HCT116 (cell line): ENCODE measurements around the gene RXFP3.

ENCODE experiments used
- MAX ChIP-seq: IDR thresholded peaks from 2 replicates; pipeline ENCODE4 v1.6.1; 2012
- POLR2A ChIP-seq: IDR thresholded peaks from 2 replicates; pipeline ENCODE4 v1.7.0; 2011; ENCODE audit warnings: borderline replicate concordance; ENCODE audit not compliant: insufficient read depth, insufficient read length; ENCODE audit errors: extremely low read depth
- POLR2AphosphoS5 ChIP-seq: IDR thresholded peaks from 2 replicates; pipeline ENCODE4 v1.6.1; 2011; ENCODE audit warnings: mild to moderate bottlenecking, low read depth, low read length, moderate library complexity
- SP1 ChIP-seq: IDR thresholded peaks from 2 replicates; pipeline ENCODE4 v1.6.1; 2012; ENCODE audit warnings: low read depth
- TF ChIP-seq, protein P1 (sequence below), 3 experiments: fragments of 200-600 bp in 1 of 3; sonication (generic) in 1 of 3; IDR thresholded peaks in 2 of 3; conservative IDR thresholded peaks in 1 of 3; 2 replicates each; pipeline ENCODE4 v1.5.1; 2012 to 2017; ENCODE audit warnings: low read depth in 2 of 3, low read length in 2 of 3, antibody characterized with exemption in 1 of 3, borderline replicate concordance in 1 of 3, control low read depth in 1 of 3, mild to moderate bottlenecking in 1 of 3, mixed read lengths in 1 of 3, mixed run types in 1 of 3, moderate library complexity in 1 of 3; ENCODE audit not compliant: insufficient read depth in 1 of 3
- TF ChIP-seq, protein P2 (sequence below): IDR thresholded peaks from 2 replicates; pipeline ENCODE4 v1.6.1; 2012; ENCODE audit warnings: low read depth

DNA sequence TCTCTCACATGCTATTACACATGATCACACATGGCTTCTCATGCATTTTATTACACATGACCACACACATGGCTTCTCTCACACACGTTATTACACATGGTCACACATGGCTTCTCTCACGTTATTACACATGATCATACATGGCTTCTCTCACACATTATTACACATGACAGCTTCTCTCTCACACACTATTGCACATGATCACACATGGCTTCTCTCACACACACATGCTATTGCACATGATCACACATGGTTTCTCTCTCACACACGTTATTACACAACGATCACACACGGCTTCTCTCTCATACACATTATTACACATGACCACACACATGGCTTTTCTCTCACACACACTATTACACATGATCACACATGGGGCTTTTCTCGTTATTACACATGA is 49.3 kb downstream of the RXFP3 start:
- TF ChIP-seq POLR2AphosphoS5 = no peak
- TF ChIP-seq, protein P1, sequence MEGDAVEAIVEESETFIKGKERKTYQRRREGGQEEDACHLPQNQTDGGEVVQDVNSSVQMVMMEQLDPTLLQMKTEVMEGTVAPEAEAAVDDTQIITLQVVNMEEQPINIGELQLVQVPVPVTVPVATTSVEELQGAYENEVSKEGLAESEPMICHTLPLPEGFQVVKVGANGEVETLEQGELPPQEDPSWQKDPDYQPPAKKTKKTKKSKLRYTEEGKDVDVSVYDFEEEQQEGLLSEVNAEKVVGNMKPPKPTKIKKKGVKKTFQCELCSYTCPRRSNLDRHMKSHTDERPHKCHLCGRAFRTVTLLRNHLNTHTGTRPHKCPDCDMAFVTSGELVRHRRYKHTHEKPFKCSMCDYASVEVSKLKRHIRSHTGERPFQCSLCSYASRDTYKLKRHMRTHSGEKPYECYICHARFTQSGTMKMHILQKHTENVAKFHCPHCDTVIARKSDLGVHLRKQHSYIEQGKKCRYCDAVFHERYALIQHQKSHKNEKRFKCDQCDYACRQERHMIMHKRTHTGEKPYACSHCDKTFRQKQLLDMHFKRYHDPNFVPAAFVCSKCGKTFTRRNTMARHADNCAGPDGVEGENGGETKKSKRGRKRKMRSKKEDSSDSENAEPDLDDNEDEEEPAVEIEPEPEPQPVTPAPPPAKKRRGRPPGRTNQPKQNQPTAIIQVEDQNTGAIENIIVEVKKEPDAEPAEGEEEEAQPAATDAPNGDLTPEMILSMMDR (IDR thresholded peaks at IDR 0.05 in 2 of 3, conservative IDR thresholded peaks at IDR 0.05 in 1 of 3; ENCODE audit: borderline replicate concordance in 1 of 3, insufficient read depth in 1 of 3, low read depth in 2 of 3, low read length in 2 of 3) = no peak
- TF ChIP-seq, protein P2, sequence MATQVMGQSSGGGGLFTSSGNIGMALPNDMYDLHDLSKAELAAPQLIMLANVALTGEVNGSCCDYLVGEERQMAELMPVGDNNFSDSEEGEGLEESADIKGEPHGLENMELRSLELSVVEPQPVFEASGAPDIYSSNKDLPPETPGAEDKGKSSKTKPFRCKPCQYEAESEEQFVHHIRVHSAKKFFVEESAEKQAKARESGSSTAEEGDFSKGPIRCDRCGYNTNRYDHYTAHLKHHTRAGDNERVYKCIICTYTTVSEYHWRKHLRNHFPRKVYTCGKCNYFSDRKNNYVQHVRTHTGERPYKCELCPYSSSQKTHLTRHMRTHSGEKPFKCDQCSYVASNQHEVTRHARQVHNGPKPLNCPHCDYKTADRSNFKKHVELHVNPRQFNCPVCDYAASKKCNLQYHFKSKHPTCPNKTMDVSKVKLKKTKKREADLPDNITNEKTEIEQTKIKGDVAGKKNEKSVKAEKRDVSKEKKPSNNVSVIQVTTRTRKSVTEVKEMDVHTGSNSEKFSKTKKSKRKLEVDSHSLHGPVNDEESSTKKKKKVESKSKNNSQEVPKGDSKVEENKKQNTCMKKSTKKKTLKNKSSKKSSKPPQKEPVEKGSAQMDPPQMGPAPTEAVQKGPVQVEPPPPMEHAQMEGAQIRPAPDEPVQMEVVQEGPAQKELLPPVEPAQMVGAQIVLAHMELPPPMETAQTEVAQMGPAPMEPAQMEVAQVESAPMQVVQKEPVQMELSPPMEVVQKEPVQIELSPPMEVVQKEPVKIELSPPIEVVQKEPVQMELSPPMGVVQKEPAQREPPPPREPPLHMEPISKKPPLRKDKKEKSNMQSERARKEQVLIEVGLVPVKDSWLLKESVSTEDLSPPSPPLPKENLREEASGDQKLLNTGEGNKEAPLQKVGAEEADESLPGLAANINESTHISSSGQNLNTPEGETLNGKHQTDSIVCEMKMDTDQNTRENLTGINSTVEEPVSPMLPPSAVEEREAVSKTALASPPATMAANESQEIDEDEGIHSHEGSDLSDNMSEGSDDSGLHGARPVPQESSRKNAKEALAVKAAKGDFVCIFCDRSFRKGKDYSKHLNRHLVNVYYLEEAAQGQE = no peak
- TF ChIP-seq MAX = no peak
- no peak for TF ChIP-seq SP1
- no peak for TF ChIP-seq POLR2A
